CD14-positive monocyte (primary cell): ENCODE measurements around the gene CSNK1D. TPM values are rescaled to one million over a fixed set of nuclear protein-coding genes. Genes with fewer than 3 reads are reported as not detected.

Experiments used
- DNase-seq, 3 donors: peaks; one replicate each; pipeline ENCODE4 v3.0.0-alpha.2; 2011 to 2022
- H2AFZ ChIP-seq: 2 replicates; pipeline ENCODE4 v1.6.0; 2012; ENCODE audit warnings: mild to moderate bottlenecking, low read depth, low read length, inconsistent platforms; ENCODE audit not compliant: insufficient read depth, poor library complexity, severe bottlenecking
- H3K27ac ChIP-seq, 2 donors: 1 replicate in 1 of 2; 2 replicates in 1 of 2; pipeline ENCODE4 v1.5.1; 2012 to 2013; ENCODE audit warnings: low read length in 2 of 2, control low read depth in 1 of 2, inconsistent platforms in 1 of 2, low read depth in 1 of 2, mild to moderate bottlenecking in 1 of 2
- H3K27me3 ChIP-seq, 2 donors: one replicate each; pipeline versions ENCODE4 v1.6.0 to v1.6.1; 2011 to 2013; ENCODE audit warnings: low read length in 2 of 2; ENCODE audit not compliant: control insufficient read depth in 2 of 2, insufficient read depth in 2 of 2
- H3K36me3 ChIP-seq, 2 donors: replicated peaks in 1 of 2; 1 replicate in 1 of 2; 2 replicates in 1 of 2; pipeline versions ENCODE4 v1.5.1 to v1.6.1; 2012 to 2013; ENCODE audit warnings: low read length in 2 of 2, control low read depth in 1 of 2, inconsistent platforms in 1 of 2, mild to moderate bottlenecking in 1 of 2; ENCODE audit not compliant: insufficient read depth in 2 of 2, control insufficient read depth in 1 of 2
- H3K4me1 ChIP-seq, 2 donors: 1 replicate in 1 of 2; 2 replicates in 1 of 2; pipeline versions ENCODE4 v1.5.1 to v1.6.1; 2012 to 2013; ENCODE audit warnings: low read length in 2 of 2, control low read depth in 1 of 2, inconsistent platforms in 1 of 2, mild to moderate bottlenecking in 1 of 2, moderate library complexity in 1 of 2; ENCODE audit not compliant: insufficient read depth in 2 of 2, control insufficient read depth in 1 of 2
- H3K4me2 ChIP-seq: replicated peaks from 2 replicates; pipeline ENCODE3; 2012; ENCODE audit warnings: low read length, moderate library complexity, mild to moderate bottlenecking; ENCODE audit not compliant: poor library complexity, severe bottlenecking; ENCODE audit errors: extremely low read depth
- H3K4me3 ChIP-seq, 3 experiments: fragments of 200-600 bp in 1 of 3; sonication (generic) in 1 of 3; replicated peaks in 1 of 3; 1 replicate in 2 of 3; 2 replicates in 1 of 3; pipeline ENCODE4 v1.5.1; 2011 to 2013; ENCODE audit warnings: low read length in 3 of 3, mild to moderate bottlenecking in 3 of 3, control low read depth in 2 of 3, low read depth in 2 of 3, inconsistent platforms in 1 of 3, moderate library complexity in 1 of 3
- H3K79me2 ChIP-seq: 2 replicates; pipeline ENCODE4 v1.6.0; 2012; ENCODE audit warnings: mild to moderate bottlenecking, control low read depth, inconsistent platforms, low read length, moderate library complexity; ENCODE audit not compliant: insufficient read depth
- H3K9ac ChIP-seq: 2 replicates; pipeline ENCODE4 v1.6.0; 2017; ENCODE audit warnings: low read length, mild to moderate bottlenecking; ENCODE audit not compliant: insufficient read depth, poor library complexity, severe bottlenecking
- H3K9me3 ChIP-seq, 2 donors: replicated peaks in 1 of 2; 1 replicate in 1 of 2; 2 replicates in 1 of 2; pipeline versions ENCODE4 v1.5.1 to v1.6.1; 2012 to 2013; ENCODE audit warnings: low read length in 2 of 2, control low read depth in 1 of 2; ENCODE audit not compliant: control insufficient read depth in 1 of 2, insufficient read depth in 1 of 2
- H4K20me1 ChIP-seq: 2 replicates; pipeline ENCODE4 v1.6.0; 2012; ENCODE audit warnings: mild to moderate bottlenecking, low read length, control low read depth, moderate library complexity; ENCODE audit not compliant: insufficient read depth
- H3K27ac Mint-ChIP-seq, 7 donors: one replicate each; pipeline ENCODE4 v1.8.0; 2020; ENCODE audit warnings: mild to moderate bottlenecking in 7 of 7, mixed read lengths in 7 of 7, moderate library complexity in 6 of 7, inconsistent platforms in 2 of 7
- H3K27me3 Mint-ChIP-seq, 3 donors: one replicate each; pipeline ENCODE4 v1.8.0; 2021 to 2022; ENCODE audit warnings: low read depth in 3 of 3, mild to moderate bottlenecking in 3 of 3, mixed read lengths in 3 of 3, moderate library complexity in 3 of 3, inconsistent platforms in 1 of 3
- H3K36me3 Mint-ChIP-seq, 2 donors: one replicate each; pipeline ENCODE4 v1.8.0; 2020; ENCODE audit warnings: mixed read lengths in 2 of 2, inconsistent platforms in 1 of 2, mild to moderate bottlenecking in 1 of 2
- H3K4me1 Mint-ChIP-seq: one replicate; pipeline ENCODE4 v1.8.0; 2020; ENCODE audit warnings: mild to moderate bottlenecking, mixed read lengths
- H3K4me3 Mint-ChIP-seq, 2 donors: one replicate each; pipeline ENCODE4 v1.8.0; 2020; ENCODE audit warnings: mild to moderate bottlenecking in 2 of 2, mixed read lengths in 2 of 2, moderate library complexity in 1 of 2
- H3K9me3 Mint-ChIP-seq, 7 donors: one replicate each; pipeline ENCODE4 v1.8.0; 2020 to 2022; ENCODE audit warnings: mixed read lengths in 7 of 7, mild to moderate bottlenecking in 6 of 7, moderate library complexity in 6 of 7, inconsistent platforms in 2 of 7
- CTCF ChIP-seq: fragments of 200-600 bp; IDR thresholded peaks from one replicate; pipeline ENCODE4 v1.8.0; 2022; ENCODE audit warnings: antibody characterized with exemption, mild to moderate bottlenecking
- WGBS: methylation state at CpG from one replicate; pipeline ENCODE4 v1.1.5; 2013; ENCODE audit warnings: missing lambda C conversion rate; ENCODE audit not compliant: insufficient coverage; 5-methylcytosine and 5-hydroxymethylcytosine counted together
- intact Hi-C, 2 donors: fragments of 100-400 bp; cut with micrococcal nuclease; formaldehyde crosslinking; loops; one replicate each; pipeline versions ENCODE4 v1.15.0 to v1.15.1; 2023
- polyA plus RNA-seq, 3 donors: library from polyadenylated mRNA; depleted of rRNA in 1 of 3; unstranded in 2 of 3; stranded (reverse) in 1 of 3; fragments of 300-500 nt in 2 of 3; fragments of >200 nt in 1 of 3; fragmentation: Illumina TruSeq in 2 of 3; gene quantifications; 1 replicate in 2 of 3; 2 replicates in 1 of 3; pipeline ENCODE4 v1.2.3, GENCODE V29; 2012 to 2021

CSNK1D gene
- polyA plus RNA-seq, 3 donors, result 47.0 to 299 (median 60.9) TPM

DNA sequence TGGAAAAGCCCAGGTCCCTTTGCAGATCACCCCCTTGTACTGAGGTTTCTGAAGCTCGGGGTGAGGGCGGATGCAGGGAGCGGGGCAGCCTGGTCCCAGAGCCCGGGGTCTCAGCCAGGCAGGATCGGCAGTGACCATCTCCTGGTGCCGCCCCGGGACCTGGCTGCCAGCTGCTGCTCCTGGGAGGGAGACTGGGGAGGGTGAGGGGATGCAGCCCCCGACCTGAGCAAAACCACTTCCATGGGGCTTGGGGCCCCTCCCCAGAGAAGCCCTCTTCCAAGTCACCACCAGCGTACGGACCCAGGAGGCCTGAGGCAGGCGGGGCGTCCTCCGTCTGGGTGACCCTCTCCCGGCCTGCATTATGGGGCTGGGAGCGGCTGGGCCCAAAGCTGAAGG, 29.1 kb upstream of the CSNK1D start:
- H3K36me3 ChIP-seq, result no peaks in the 10 kb centered on the region
- H3K79me2 ChIP-seq, result no peaks in the 10 kb centered on the region
- Mint-ChIP-seq H3K4me3 (peak overlapping the region in 1 of 2 donors; percentile 59), H3K27me3 (peaks cover 36 to 65% (median 46%) of the 10 kb centered on the region in 3 donors), H3K9me3 (peaks cover 0 to 5% (median 2%) of the 10 kb centered on the region in 7 donors), H3K4me1 (peaks cover 34% of the 10 kb centered on the region), H3K36me3 (no peaks in the 10 kb centered on the region), H3K27ac (no peak overlapping the region)
- TF ChIP-seq CTCF, result no peak
- no peak overlapping the region for H3K9ac ChIP-seq
- no peak overlapping the region for H2AFZ ChIP-seq
- no peaks in the 10 kb centered on the region for H4K20me1 ChIP-seq
- DNase-seq, result no peak
- intact Hi-C loops, result no loop called here
- H3K9me3 ChIP-seq, result no peaks in the 10 kb centered on the region
- H3K4me2 ChIP-seq, result no peak overlapping the region
- no peak overlapping the region for H3K4me3 ChIP-seq
- 75% methylated on average over 11 of the region's 15 CpGs for WGBS
- peaks cover 9 to 20% of the 10 kb centered on the region in 2 donors for H3K4me1 ChIP-seq
- no peak overlapping the region for H3K27ac ChIP-seq
- peaks cover 5 to 40% of the 10 kb centered on the region in 2 donors for H3K27me3 ChIP-seq

DNA sequence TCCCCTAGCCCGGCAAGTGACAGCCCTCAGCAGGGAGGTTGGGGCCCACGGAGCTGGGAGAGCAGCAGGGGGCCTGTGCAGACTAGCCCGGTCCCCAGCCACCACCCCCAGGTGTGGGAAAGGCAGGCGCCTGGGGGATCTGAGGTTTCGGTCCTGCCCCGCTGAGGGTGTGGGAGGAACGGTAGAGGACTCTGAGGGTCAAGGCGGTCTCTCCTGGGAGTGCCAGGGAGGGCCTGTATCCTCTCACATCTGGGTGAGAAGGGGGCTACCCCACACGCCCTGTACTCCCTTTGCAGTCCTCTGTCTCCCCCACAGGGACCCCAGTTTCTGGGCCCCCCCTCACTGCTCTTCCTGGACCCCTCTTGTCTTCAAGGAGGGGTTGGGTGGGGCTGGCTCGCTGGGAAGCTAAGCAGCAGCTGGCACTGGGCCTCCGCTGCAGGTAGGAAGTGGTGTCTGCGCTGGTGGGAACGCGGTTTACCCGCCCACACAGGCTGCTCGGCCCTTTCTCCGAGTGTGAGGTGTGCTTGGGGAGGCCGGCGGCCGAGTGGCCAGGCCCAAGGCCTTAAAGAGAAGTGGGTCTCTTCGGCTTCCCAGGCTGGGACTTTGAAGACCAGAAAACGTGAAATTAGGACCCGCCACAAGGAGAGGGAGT, 28.5 kb upstream of the CSNK1D start:
- peak overlapping the region in 2 of 7 donors; percentile 37 to 80 for H3K27ac Mint-ChIP-seq
- Histone ChIP-seq H4K20me1 (no peaks in the 10 kb centered on the region), H3K36me3 (no peaks in the 10 kb centered on the region), H3K27me3 (peaks cover 5 to 40% of the 10 kb centered on the region in 2 donors), H3K4me3 (no peak overlapping the region), H3K27ac (no peak overlapping the region), H3K9me3 (no peaks in the 10 kb centered on the region), H3K4me1 (peaks cover 15 to 26% of the 10 kb centered on the region in 2 donors), H3K9ac (no peak overlapping the region), H3K79me2 (no peaks in the 10 kb centered on the region), H2AFZ (no peak overlapping the region), H3K4me2 (no peak overlapping the region)
- TF ChIP-seq CTCF, result no peak
- H3K9me3 Mint-ChIP-seq, result peaks cover 0 to 4% (median 2%) of the 10 kb centered on the region in 7 donors
- 19% methylated on average over 10 of the region's 23 CpGs for WGBS
- H3K27me3 Mint-ChIP-seq, result peaks cover 35 to 65% (median 48%) of the 10 kb centered on the region in 3 donors
- H3K4me3 Mint-ChIP-seq, result peak overlapping the region in 1 of 2 donors; percentile 51
- H3K4me1 Mint-ChIP-seq, result peaks cover 39% of the 10 kb centered on the region
- DNase-seq, result no peak
- no peaks in the 10 kb centered on the region for H3K36me3 Mint-ChIP-seq
- intact Hi-C loops, result no loop called here
